Fibroblast of lung (primary cell): Measurements from ENCODE around the gene BTBD16. TPM values are rescaled to one million over a fixed set of nuclear protein-coding genes. Genes with fewer than 3 reads are reported as not detected.

Source experiments
- DNase-seq, 2 donors: peaks; one replicate each; pipeline versions ENCODE4 v3.0.0 to v3.0.0-alpha.2; 2010; ENCODE audit warnings: low read depth in 2 of 2
- H2AFZ ChIP-seq: 2 replicates; pipeline ENCODE4 v1.5.1; 2012; ENCODE audit warnings: low read length, control low read depth, inconsistent platforms
- H3K27ac ChIP-seq: 2 replicates; pipeline ENCODE4 v1.5.1; 2011; ENCODE audit warnings: low read length, control low read depth; ENCODE audit not compliant: insufficient read depth
- H3K27me3 ChIP-seq: 2 replicates; pipeline ENCODE4 v1.5.1; 2011; ENCODE audit warnings: mild to moderate bottlenecking, low read length; ENCODE audit not compliant: control insufficient read depth, insufficient read depth
- H3K36me3 ChIP-seq: 2 replicates; pipeline ENCODE4 v1.5.1; 2011; ENCODE audit warnings: low read length; ENCODE audit not compliant: control insufficient read depth, insufficient read depth
- H3K4me1 ChIP-seq: 2 replicates; pipeline ENCODE4 v1.5.1; 2011; ENCODE audit warnings: low read length; ENCODE audit not compliant: control insufficient read depth, insufficient read depth; ENCODE audit errors: extremely low read depth
- H3K4me2 ChIP-seq: 2 replicates; pipeline ENCODE4 v1.5.1; 2011; ENCODE audit warnings: low read length, control low read depth; ENCODE audit not compliant: insufficient read depth; ENCODE audit errors: extremely low read depth
- H3K4me3 ChIP-seq, 4 experiments: fragments of 200-600 bp in 1 of 4; sonication (generic) in 1 of 4; replicated peaks in 1 of 4; 2 replicates each; pipeline ENCODE4 v1.5.1; 2011 to 2016; ENCODE audit warnings: low read length in 4 of 4, low read depth in 3 of 4, mild to moderate bottlenecking in 3 of 4, control low read depth in 2 of 4, inconsistent platforms in 1 of 4, mixed read lengths in 1 of 4; ENCODE audit not compliant: insufficient read depth in 1 of 4; ENCODE audit errors: control extremely low read depth in 1 of 4
- H3K79me2 ChIP-seq: 2 replicates; pipeline ENCODE4 v1.5.1; 2012; ENCODE audit warnings: mild to moderate bottlenecking, low read length, inconsistent platforms; ENCODE audit not compliant: control insufficient read depth, insufficient read depth
- H3K9ac ChIP-seq: 2 replicates; pipeline ENCODE4 v1.5.1; 2011; ENCODE audit warnings: mild to moderate bottlenecking, low read length, control low read depth; ENCODE audit not compliant: insufficient read depth
- H3K9me3 ChIP-seq: 2 replicates; pipeline ENCODE4 v1.5.1; 2012; ENCODE audit warnings: low read depth, low read length; ENCODE audit not compliant: control insufficient read depth, insufficient read depth
- H4K20me1 ChIP-seq: 2 replicates; pipeline ENCODE4 v1.5.1; 2011; ENCODE audit warnings: low read length; ENCODE audit not compliant: control insufficient read depth, insufficient read depth; ENCODE audit errors: extremely low read depth
- CTCF ChIP-seq, 2 donors: IDR thresholded peaks in 1 of 2; conservative IDR thresholded peaks in 1 of 2; 1 replicate in 1 of 2; 2 replicates in 1 of 2; pipeline ENCODE4 v1.5.1; 2011 to 2012; ENCODE audit warnings: low read length in 2 of 2, control low read depth in 1 of 2, inconsistent platforms in 1 of 2, low read depth in 1 of 2, mild to moderate bottlenecking in 1 of 2
- EZH2 ChIP-seq: IDR thresholded peaks from 2 replicates; pipeline ENCODE4 v1.5.1; 2012; ENCODE audit warnings: low read length, control low read depth, mild to moderate bottlenecking; ENCODE audit errors: missing control alignments
- polyA plus RNA-seq, 2 donors: library from polyadenylated mRNA; depleted of rRNA in 1 of 2; stranded (reverse) in 1 of 2; unstranded in 1 of 2; fragments of >200 nt; gene quantifications; 2 replicates each; pipeline ENCODE4 v1.2.1, GENCODE V29; 2011 to 2012; ENCODE audit warnings: missing spikeins in 1 of 2
- total RNA-seq: library from RNA; depleted of rRNA; stranded (reverse); fragments of >200 nt; gene quantifications from 2 replicates; pipeline ENCODE4 v1.2.1, GENCODE V29; 2014

Gene BTBD16
- total and polyA plus RNA-seq, 2 donors (not counting 1 experiment from before 2014, with no cell fraction given): not detected

- no peaks in the 10 kb centered on the region for H3K36me3 ChIP-seq
- H2AFZ ChIP-seq: no peak overlapping the region
- H3K9ac ChIP-seq: no peak overlapping the region
- H3K9me3 ChIP-seq: no peaks in the 10 kb centered on the region
- no peak for DNase-seq
- no peaks in the 10 kb centered on the region for H4K20me1 ChIP-seq
- no peaks in the 10 kb centered on the region for H3K79me2 ChIP-seq
- H3K27ac ChIP-seq: no peak overlapping the region
- no peak overlapping the region for H3K4me3 ChIP-seq
- H3K4me1 ChIP-seq: peaks cover 7% of the 10 kb centered on the region
- H3K4me2 ChIP-seq: no peak overlapping the region
- peaks cover 2% of the 10 kb centered on the region for H3K27me3 ChIP-seq
- TF ChIP-seq CTCF (conservative IDR thresholded peaks at IDR 0.05 in 1 of 2, IDR thresholded peaks at IDR 0.05 in 1 of 2; ENCODE audit: low read depth in 1 of 2, low read length in 2 of 2) (no peak), EZH2 (no peak)
Measured at GRCh38 chr10:122303271-122304053, 32.4 kb downstream of the BTBD16 start.

- H3K9me3 ChIP-seq: no peaks in the 10 kb centered on the region
- H3K27me3 ChIP-seq: no peaks in the 10 kb centered on the region
- TF ChIP-seq CTCF (conservative IDR thresholded peaks at IDR 0.05 in 1 of 2, IDR thresholded peaks at IDR 0.05 in 1 of 2; ENCODE audit: low read depth in 1 of 2, low read length in 2 of 2): no peak
- no peak for TF ChIP-seq EZH2
- no peak overlapping the region for H3K4me2 ChIP-seq
- peaks cover 11% of the 10 kb centered on the region for H3K4me1 ChIP-seq
- no peaks in the 10 kb centered on the region for H3K79me2 ChIP-seq
- H4K20me1 ChIP-seq: no peaks in the 10 kb centered on the region
- no peak overlapping the region for H2AFZ ChIP-seq
- H3K4me3 ChIP-seq: no peak overlapping the region
- DNase-seq: no peak
- H3K36me3 ChIP-seq: no peaks in the 10 kb centered on the region
- no peak overlapping the region for H3K27ac ChIP-seq
- no peak overlapping the region for H3K9ac ChIP-seq
Measured at GRCh38 chr10:122304054-122304579, 33.0 kb downstream of the BTBD16 start.

DNA sequence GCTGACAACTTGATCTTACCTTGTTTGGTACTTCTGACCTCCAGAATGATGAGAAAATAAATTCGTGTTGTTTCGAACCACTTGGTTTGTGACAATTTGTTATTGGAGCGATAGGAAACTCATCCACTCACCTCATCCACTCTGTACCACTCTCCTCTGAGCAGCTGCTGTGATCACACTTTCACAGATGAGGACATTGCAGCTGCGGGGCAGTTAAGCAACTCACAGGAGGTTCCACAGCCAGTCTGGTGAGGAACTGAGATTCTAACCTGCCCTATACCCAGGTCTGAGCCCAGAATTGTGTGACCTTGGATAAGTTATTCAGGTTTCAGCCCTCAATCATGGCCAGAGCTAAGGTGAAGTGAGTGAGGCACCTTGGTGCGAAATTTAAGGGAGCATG is 35.2 kb downstream of the BTBD16 start:
- Histone ChIP-seq H4K20me1 (no peaks in the 10 kb centered on the region), H3K9me3 (no peaks in the 10 kb centered on the region), H3K4me2 (no peak overlapping the region), H3K27me3 (no peaks in the 10 kb centered on the region), H3K36me3 (no peaks in the 10 kb centered on the region), H3K4me3 (no peak overlapping the region), H3K79me2 (no peaks in the 10 kb centered on the region), H2AFZ (no peak overlapping the region), H3K27ac (no peak overlapping the region), H3K4me1 (peaks cover 11% of the 10 kb centered on the region), H3K9ac (no peak overlapping the region)
- DNase-seq: no peak
- TF ChIP-seq EZH2 (no peak), CTCF (conservative IDR thresholded peaks at IDR 0.05 in 1 of 2, IDR thresholded peaks at IDR 0.05 in 1 of 2; ENCODE audit: low read depth in 1 of 2, low read length in 2 of 2) (no peak)
